Lung (tissue), 12 donors: ENCODE data around the gene CCDC57. TPM values are rescaled to one million over a fixed set of nuclear protein-coding genes. Genes with fewer than 3 reads are reported as not detected.

Source experiments
- ATAC-seq: fragments of 200-7000 bp; cut with Tn5 transposase; one replicate; pipeline ENCODE4 v1.9.1; 2020; ENCODE audit warnings: moderate number of reproducible peaks; ENCODE audit not compliant: insufficient read depth, low FRiP score
- DNase-seq, 3 donors: peaks; one replicate each; pipeline ENCODE4 v3.0.0-alpha.2; 2013 to 2017
- H3K27ac ChIP-seq, 2 donors: one replicate each; pipeline ENCODE4 v1.5.1; 2013; ENCODE audit warnings: mild to moderate bottlenecking in 2 of 2, moderate library complexity in 2 of 2, control low read depth in 1 of 2, inconsistent platforms in 1 of 2, low read depth in 1 of 2, low read length in 1 of 2
- H3K27me3 ChIP-seq, 3 donors: one replicate each; pipeline ENCODE4 v1.5.1; 2013; ENCODE audit warnings: low read length in 2 of 3; ENCODE audit not compliant: control insufficient read depth in 3 of 3, insufficient read depth in 3 of 3
- H3K36me3 ChIP-seq, 4 donors: one replicate each; pipeline ENCODE4 v1.5.1; 2013; ENCODE audit warnings: low read length in 4 of 4, mild to moderate bottlenecking in 1 of 4, moderate library complexity in 1 of 4; ENCODE audit not compliant: control insufficient read depth in 4 of 4, insufficient read depth in 4 of 4
- H3K4me1 ChIP-seq, 5 donors: one replicate each; pipeline ENCODE4 v1.5.1; 2013; ENCODE audit warnings: low read length in 5 of 5, mild to moderate bottlenecking in 2 of 5, moderate library complexity in 1 of 5; ENCODE audit not compliant: control insufficient read depth in 5 of 5, insufficient read depth in 5 of 5
- H3K4me3 ChIP-seq: one replicate; pipeline ENCODE4 v1.5.1; 2013; ENCODE audit warnings: mild to moderate bottlenecking, control low read depth, moderate library complexity
- H3K9ac ChIP-seq, 2 donors: one replicate each; pipeline ENCODE4 v1.5.1; 2013; ENCODE audit warnings: low read length in 2 of 2, control low read depth in 1 of 2; ENCODE audit not compliant: insufficient read depth in 1 of 2
- H3K9me3 ChIP-seq, 4 donors: one replicate each; pipeline ENCODE4 v1.5.1; 2013; ENCODE audit warnings: low read length in 3 of 4, mild to moderate bottlenecking in 1 of 4, moderate library complexity in 1 of 4; ENCODE audit not compliant: control insufficient read depth in 4 of 4, insufficient read depth in 3 of 4
- WGBS, 2 donors: extraction: QIAGEN DNeasy Blood & Tissue Kit; methylation state at CpG; one replicate each; pipeline ENCODE4 v1.1.7; 2013; 5-methylcytosine and 5-hydroxymethylcytosine counted together
- polyA plus RNA-seq, 2 donors: library from polyadenylated mRNA; stranded (reverse); fragments of 200-250 nt; gene quantifications; one replicate each; pipeline ENCODE4 v1.2.1, GENCODE V29; 2013
- total RNA-seq, 2 donors: library from RNA; depleted of rRNA in 1 of 2; stranded (reverse); fragments of >200 nt in 1 of 2; gene quantifications; one replicate each; pipeline ENCODE4 v1.2.1, GENCODE V29; 2014 to 2021
- TF ChIP-seq, protein P1 (sequence below): IDR thresholded peaks from 2 replicates; pipeline ENCODE4 v1.5.1; 2012; ENCODE audit warnings: mild to moderate bottlenecking; ENCODE audit errors: control extremely low read depth, extremely low read depth
- donor health status: control.
- donor health status: control.
- donor health status: Bipolar disorder and iron deficiency.
- donor health status: healthy.
- donor health status: DM: yes; HTN: yes; CAD: no.

The CCDC57 gene
- total and polyA plus RNA-seq, 4 donors = 33.2 to 128 (median 74.9) TPM

DNA sequence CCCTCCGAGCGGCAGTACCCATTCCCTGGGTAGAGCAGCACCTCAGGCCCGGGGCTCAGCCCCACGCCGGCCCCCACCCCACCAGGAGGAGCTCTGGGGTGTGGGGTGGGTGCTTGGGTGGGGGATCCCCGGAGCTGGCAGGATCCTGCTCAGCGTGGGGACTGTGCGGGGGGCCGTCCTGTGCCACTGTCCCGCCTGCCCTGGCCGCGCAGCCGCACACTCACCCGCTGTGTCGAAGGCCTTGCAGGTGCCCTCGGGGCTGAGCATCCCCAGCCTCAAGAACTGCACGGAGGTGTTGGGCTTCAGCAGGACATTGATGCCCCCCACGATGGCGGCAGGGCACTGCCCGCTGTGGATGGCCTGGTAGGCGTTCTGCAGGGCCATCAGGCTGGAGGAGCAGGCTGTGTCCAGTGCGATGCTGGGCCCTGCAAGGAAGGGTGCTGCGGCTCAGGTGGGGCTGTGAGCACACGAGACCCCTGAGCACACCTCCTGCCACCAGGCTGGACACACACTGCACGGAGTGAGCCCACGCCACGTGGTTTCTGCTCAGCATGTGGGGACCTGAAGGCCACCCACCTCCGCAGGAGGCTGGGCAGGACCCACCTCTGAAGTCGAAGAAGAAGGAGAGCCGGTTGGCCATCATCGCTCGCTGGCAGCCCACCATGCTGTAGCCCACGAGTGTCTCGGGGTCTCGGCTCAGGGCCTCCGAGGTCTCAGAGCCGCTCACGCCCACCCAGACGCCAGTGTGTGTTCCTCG is 119.5 kb downstream of the CCDC57 start:
- Histone ChIP-seq H3K4me3 (no peak overlapping the region), H3K27me3 (no peaks in the 10 kb centered on the region), H3K4me1 (peaks cover 0 to 14% (median 0%) of the 10 kb centered on the region in 5 donors), H3K9me3 (no peaks in the 10 kb centered on the region), H3K36me3 (peaks cover 0 to 74% (median 16%) of the 10 kb centered on the region in 4 donors), H3K27ac (no peak overlapping the region), H3K9ac (no peak overlapping the region)
- ATAC-seq = no peak
- DNase-seq = no peak
- 96% methylated on average over 40 of the region's 40 CpGs for WGBS, 2 donors
- TF ChIP-seq, protein P1, sequence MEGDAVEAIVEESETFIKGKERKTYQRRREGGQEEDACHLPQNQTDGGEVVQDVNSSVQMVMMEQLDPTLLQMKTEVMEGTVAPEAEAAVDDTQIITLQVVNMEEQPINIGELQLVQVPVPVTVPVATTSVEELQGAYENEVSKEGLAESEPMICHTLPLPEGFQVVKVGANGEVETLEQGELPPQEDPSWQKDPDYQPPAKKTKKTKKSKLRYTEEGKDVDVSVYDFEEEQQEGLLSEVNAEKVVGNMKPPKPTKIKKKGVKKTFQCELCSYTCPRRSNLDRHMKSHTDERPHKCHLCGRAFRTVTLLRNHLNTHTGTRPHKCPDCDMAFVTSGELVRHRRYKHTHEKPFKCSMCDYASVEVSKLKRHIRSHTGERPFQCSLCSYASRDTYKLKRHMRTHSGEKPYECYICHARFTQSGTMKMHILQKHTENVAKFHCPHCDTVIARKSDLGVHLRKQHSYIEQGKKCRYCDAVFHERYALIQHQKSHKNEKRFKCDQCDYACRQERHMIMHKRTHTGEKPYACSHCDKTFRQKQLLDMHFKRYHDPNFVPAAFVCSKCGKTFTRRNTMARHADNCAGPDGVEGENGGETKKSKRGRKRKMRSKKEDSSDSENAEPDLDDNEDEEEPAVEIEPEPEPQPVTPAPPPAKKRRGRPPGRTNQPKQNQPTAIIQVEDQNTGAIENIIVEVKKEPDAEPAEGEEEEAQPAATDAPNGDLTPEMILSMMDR = no peak

- TF ChIP-seq, protein P1 = no peak
- Histone ChIP-seq H3K9ac (no peak overlapping the region), H3K27me3 (no peaks in the 10 kb centered on the region), H3K36me3 (peaks cover 4 to 79% (median 19%) of the 10 kb centered on the region in 4 donors), H3K4me3 (no peak overlapping the region), H3K4me1 (peaks cover 0 to 14% (median 0%) of the 10 kb centered on the region in 5 donors), H3K9me3 (no peaks in the 10 kb centered on the region), H3K27ac (no peak overlapping the region)
- DNase-seq (no peak), ATAC-seq (no peak)
- 92 to 95% methylated on average over 16 to 20 of the region's 20 CpGs for WGBS, 2 donors
Measured at GRCh38 chr17:82092628-82092994, 120.0 kb downstream of the CCDC57 start.

- Histone ChIP-seq H3K4me1 (peaks cover 0 to 13% (median 0%) of the 10 kb centered on the region in 5 donors), H3K4me3 (no peak overlapping the region), H3K36me3 (peaks cover 6 to 84% (median 19%) of the 10 kb centered on the region in 4 donors), H3K9ac (no peak overlapping the region), H3K9me3 (no peaks in the 10 kb centered on the region), H3K27me3 (no peaks in the 10 kb centered on the region), H3K27ac (no peak overlapping the region)
- 88 to 93% methylated on average over 18 to 23 of the region's 23 CpGs for WGBS, 2 donors
- ATAC-seq (no peak), DNase-seq (no peak)
- TF ChIP-seq, protein P1 = no peak
Measured at GRCh38 chr17:82092094-82092586, 120.5 kb downstream of the CCDC57 start.
